ENCODE measurements around the gene HTR5A. TPM values are rescaled to one million over a fixed set of nuclear protein-coding genes. Genes with fewer than 3 reads are reported as not detected.

HTR5A gene
- total RNA-seq, 1 donor from 2014 or later = not detected

DNA sequence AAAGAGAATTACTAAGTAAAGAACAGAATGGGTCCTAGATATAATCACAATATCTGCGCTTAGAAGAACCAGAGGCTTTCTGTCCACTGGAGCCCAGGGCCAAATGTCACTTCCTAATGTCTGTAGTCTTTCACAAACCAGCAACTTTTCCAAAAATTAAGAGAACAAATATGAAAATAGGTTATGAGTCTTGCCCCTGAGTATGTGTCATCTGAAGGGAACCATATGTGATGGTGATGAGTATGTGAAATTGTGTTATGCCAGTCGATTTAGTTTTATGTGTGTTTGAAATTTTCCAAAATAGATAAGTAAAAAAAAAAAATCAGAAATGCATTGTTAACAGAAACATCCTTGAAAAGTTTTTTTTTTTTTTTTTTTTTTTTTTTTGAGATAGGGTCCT lies 15.4 kb upstream of the HTR5A start:
- Mint-ChIP-seq H3K36me3 (ENCODE audit: low read depth) (no peaks in the 10 kb centered on the region), H3K4me3 (ENCODE audit: unreplicated experiment) (no peak overlapping the region), H3K27ac (ENCODE audit: unreplicated experiment) (no peak overlapping the region), H3K4me1 (ENCODE audit: low read depth) (no peaks in the 10 kb centered on the region), H3K27me3 (ENCODE audit: low read depth) (peaks cover 6% of the 10 kb centered on the region), H3K9me3 (ENCODE audit: low read depth) (peaks cover 4% of the 10 kb centered on the region)
- TF ChIP-seq, protein P1, sequence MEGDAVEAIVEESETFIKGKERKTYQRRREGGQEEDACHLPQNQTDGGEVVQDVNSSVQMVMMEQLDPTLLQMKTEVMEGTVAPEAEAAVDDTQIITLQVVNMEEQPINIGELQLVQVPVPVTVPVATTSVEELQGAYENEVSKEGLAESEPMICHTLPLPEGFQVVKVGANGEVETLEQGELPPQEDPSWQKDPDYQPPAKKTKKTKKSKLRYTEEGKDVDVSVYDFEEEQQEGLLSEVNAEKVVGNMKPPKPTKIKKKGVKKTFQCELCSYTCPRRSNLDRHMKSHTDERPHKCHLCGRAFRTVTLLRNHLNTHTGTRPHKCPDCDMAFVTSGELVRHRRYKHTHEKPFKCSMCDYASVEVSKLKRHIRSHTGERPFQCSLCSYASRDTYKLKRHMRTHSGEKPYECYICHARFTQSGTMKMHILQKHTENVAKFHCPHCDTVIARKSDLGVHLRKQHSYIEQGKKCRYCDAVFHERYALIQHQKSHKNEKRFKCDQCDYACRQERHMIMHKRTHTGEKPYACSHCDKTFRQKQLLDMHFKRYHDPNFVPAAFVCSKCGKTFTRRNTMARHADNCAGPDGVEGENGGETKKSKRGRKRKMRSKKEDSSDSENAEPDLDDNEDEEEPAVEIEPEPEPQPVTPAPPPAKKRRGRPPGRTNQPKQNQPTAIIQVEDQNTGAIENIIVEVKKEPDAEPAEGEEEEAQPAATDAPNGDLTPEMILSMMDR (IDR thresholded peaks at IDR 0.05) = no peak
- no peak for DNase-seq (ENCODE audit: low spot score)

DNA sequence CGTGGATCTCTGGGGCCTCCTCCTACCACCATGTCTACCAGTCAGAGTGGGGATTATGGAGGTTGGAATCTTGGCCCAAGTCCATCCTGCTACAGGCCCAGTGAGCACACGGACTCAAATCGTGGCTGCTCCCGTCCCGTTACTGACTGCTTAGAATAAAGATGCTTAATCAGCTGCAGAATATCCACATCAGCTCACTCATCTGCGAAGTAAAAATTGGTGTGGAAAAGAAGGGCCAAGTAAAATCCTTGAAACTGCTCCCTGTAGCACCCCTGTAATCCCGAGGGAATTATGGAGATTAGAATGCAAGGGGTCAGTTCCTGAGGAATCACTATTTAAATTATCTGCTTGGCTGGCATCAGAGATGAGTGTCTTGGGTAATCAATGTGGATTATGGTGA lies 13.0 kb upstream of the HTR5A start:
- H3K27ac Mint-ChIP-seq (ENCODE audit: unreplicated experiment) = no peak overlapping the region

DNA sequence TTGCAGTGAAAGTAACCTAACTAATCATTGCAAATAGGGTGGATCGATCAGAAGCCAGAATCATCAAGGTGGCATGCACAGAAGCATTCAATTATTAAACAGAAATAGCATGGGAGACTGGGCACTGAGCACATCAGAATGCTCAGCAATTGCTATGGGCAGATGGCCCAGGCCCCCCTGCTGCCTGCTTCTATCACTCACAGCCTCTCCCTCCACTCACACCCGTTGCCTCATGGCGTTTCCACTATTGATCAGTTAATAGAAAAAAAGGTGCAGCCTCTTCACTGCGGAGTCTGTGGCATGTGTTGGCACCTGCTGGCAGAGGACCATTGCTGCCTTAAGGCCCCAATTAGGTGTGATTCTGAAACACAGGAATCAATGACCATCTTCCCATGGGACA lies 11.2 kb upstream of the HTR5A start:
- no peaks in the 10 kb centered on the region for H3K4me1 Mint-ChIP-seq (ENCODE audit: low read depth)
- no peak for DNase-seq (ENCODE audit: low spot score)
- no peaks in the 10 kb centered on the region for H3K9me3 Mint-ChIP-seq (ENCODE audit: low read depth)
- no peaks in the 10 kb centered on the region for H3K36me3 Mint-ChIP-seq (ENCODE audit: low read depth)
- peaks cover 6% of the 10 kb centered on the region for H3K27me3 Mint-ChIP-seq (ENCODE audit: low read depth)
- TF ChIP-seq, protein P1 (IDR thresholded peaks at IDR 0.05) = no peak
- H3K27ac Mint-ChIP-seq (ENCODE audit: unreplicated experiment) = no peak overlapping the region
- H3K4me3 Mint-ChIP-seq (ENCODE audit: unreplicated experiment) = no peak overlapping the region

More for the DNA sequence above, 13.0 kb upstream of the HTR5A start:
- Mint-ChIP-seq H3K4me1 (ENCODE audit: low read depth) (no peaks in the 10 kb centered on the region), H3K36me3 (ENCODE audit: low read depth) (no peaks in the 10 kb centered on the region), H3K9me3 (ENCODE audit: low read depth) (peaks cover 4% of the 10 kb centered on the region), H3K27me3 (ENCODE audit: low read depth) (peaks cover 6% of the 10 kb centered on the region), H3K4me3 (ENCODE audit: unreplicated experiment) (no peak overlapping the region)
- TF ChIP-seq, protein P1 (IDR thresholded peaks at IDR 0.05) = no peak
- DNase-seq (ENCODE audit: low spot score) = no peak

DNA sequence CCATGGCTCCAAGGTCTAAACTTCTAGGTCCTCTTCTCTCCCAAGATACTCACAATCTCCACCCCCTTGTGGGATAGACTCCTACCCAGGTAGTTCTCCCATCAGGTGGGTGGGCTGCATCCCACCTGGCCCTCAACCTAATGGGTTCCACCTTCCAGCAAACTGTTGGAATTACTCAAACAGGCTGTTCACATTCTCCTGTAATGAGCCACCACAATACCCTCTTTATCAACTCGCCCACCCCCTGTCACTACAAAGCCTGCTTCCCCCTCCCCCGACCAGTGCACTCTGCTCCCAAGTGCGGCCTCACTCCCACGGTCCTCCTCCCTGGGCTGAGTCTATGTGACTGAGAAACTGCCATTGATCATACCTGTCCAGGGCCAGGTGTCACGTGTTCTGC lies 10.4 kb upstream of the HTR5A start:
- Mint-ChIP-seq H3K27me3 (ENCODE audit: low read depth) (peaks cover 6% of the 10 kb centered on the region), H3K4me3 (ENCODE audit: unreplicated experiment) (no peak overlapping the region), H3K4me1 (ENCODE audit: low read depth) (no peaks in the 10 kb centered on the region), H3K27ac (ENCODE audit: unreplicated experiment) (no peak overlapping the region), H3K36me3 (ENCODE audit: low read depth) (no peaks in the 10 kb centered on the region), H3K9me3 (ENCODE audit: low read depth) (no peaks in the 10 kb centered on the region)
- no peak for DNase-seq (ENCODE audit: low spot score)
- TF ChIP-seq, protein P1 (IDR thresholded peaks at IDR 0.05) = no peak

DNA sequence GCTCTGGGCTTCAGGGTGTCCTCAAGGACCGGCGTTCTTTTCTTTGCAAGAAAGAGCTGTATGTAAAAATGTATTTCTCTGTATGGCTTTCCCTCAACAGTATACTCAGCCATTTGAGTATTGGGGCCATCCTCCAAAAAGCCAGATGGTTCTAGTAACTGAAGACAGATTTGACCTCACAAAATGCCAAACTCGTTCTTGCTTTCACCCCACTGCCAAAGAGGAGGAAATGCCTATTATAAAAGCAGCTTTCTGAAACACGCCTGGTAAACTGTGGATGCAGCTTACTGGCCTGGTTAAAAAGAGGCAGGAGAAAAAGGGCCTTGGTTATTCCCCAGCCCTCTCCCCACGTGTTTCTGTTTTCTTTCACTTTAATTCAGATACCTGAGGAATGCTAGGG lies 7.7 kb upstream of the HTR5A start:
- TF ChIP-seq, protein P1 (IDR thresholded peaks at IDR 0.05) = no peak
- Mint-ChIP-seq H3K27me3 (ENCODE audit: low read depth) (peaks cover 6% of the 10 kb centered on the region), H3K27ac (ENCODE audit: unreplicated experiment) (no peak overlapping the region), H3K4me1 (ENCODE audit: low read depth) (no peaks in the 10 kb centered on the region), H3K36me3 (ENCODE audit: low read depth) (no peaks in the 10 kb centered on the region), H3K9me3 (ENCODE audit: low read depth) (no peaks in the 10 kb centered on the region), H3K4me3 (ENCODE audit: unreplicated experiment) (no peak overlapping the region)
- DNase-seq (ENCODE audit: low spot score) = no peak

Measured in chondrocyte (in vitro differentiated cells).